ENCODE measurements around the gene MSMP. TPM values are rescaled to one million over a fixed set of nuclear protein-coding genes. Genes with fewer than 3 reads are reported as not detected.
A peak's percentile ranks its signal among the peaks of the same experiment; 100 is the strongest.

MSMP gene
- total RNA-seq, 2 experiments from 2014 or later, result 0.48 TPM; not detected in 1

DNA sequence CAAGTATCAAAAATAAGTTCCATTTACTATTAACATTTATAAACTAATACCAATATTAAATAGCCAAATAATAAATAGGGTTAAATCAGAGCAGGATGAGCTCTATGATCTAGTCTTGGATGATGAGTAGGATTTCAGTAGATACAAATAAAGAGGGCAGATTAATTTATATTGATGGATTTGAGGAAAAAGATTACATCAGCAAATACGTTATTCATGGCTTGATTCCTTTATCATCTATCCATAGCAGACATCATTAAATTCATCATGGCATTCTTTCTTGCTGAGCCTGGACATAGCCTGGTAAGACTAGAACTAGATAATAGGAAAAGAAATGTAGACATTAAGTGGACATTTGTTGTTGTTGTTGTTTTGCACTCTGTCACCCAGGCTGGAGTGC, 13.4 kb upstream of the MSMP start:
- Mint-ChIP-seq H3K4me3 (no peak overlapping the region), H3K4me1 (no peaks in the 10 kb centered on the region), H3K27me3 (no peaks in the 10 kb centered on the region), H3K36me3 (ENCODE audit: low read depth) (no peaks in the 10 kb centered on the region), H3K27ac (no peak overlapping the region), H3K9me3 (no peaks in the 10 kb centered on the region)
- POLR2A ChIA-PET, result no interaction called here
- CTCF ChIA-PET, result interaction anchor here (1.3 kb wide), 1 partner anchor 59 kb away, joined by 3 read pairs; no protein-coding TSS in a partner anchor
- DNase-seq, result no peak

DNA sequence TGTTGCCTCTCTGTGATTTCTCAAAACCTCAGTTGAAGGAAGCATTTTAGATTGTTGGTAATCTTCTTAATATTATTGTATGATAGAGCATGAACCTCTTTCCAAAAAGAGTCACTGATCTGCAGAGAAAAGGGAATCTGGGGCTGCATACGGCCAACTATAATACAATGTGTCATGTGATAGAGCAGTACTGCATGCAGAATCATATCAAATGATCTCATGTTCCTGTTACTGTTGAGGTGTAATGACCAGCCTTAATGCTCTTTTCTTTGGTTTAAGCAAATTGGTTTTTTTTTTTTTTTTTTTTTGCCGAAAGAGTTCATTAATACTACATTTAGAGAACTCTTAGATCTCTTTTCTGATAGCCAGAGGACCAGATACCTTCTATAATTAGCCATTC, 12.9 kb upstream of the MSMP start:
- Mint-ChIP-seq H3K27ac (no peak overlapping the region), H3K27me3 (no peaks in the 10 kb centered on the region), H3K36me3 (ENCODE audit: low read depth) (no peaks in the 10 kb centered on the region), H3K4me1 (no peaks in the 10 kb centered on the region), H3K9me3 (no peaks in the 10 kb centered on the region), H3K4me3 (no peak overlapping the region)
- DNase-seq, result no peak
- ChIA-PET POLR2A (no interaction called here), CTCF (no interaction called here)

DNA sequence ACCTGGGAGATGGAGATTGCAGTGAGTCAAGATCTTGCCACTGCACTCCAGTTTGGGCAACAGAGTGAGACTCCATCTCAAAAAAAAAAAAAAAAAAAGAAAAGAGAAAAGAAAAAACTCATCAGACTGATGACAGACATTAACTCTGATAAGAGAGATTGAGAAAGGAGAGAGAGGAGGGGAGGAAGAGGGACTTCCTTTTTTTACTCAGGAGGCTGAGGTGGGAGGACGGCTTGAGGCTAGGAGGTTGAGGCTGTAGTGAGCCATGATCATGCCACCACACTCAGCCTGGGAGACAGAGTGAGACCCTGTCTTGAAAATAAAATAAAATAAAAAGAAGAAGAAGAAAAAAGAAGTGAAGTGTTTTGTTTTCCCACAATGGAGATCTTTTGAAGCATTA, 9.7 kb upstream of the MSMP start:
- DNase-seq, result no peak
- POLR2A ChIA-PET, result no interaction called here
- no peaks in the 10 kb centered on the region for H3K27me3 Mint-ChIP-seq
- H3K27ac Mint-ChIP-seq, result no peak overlapping the region
- CTCF ChIA-PET, result interaction anchor here (0.8 to 1.2 kb wide), 2 partner anchors 9 to 67 kb away, joined by 3 read pairs; no protein-coding TSS in a partner anchor
- no peak overlapping the region for H3K4me3 Mint-ChIP-seq
- no peaks in the 10 kb centered on the region for H3K36me3 Mint-ChIP-seq (ENCODE audit: low read depth)
- H3K9me3 Mint-ChIP-seq, result no peaks in the 10 kb centered on the region
- H3K4me1 Mint-ChIP-seq, result peaks cover 16% of the 10 kb centered on the region

DNA sequence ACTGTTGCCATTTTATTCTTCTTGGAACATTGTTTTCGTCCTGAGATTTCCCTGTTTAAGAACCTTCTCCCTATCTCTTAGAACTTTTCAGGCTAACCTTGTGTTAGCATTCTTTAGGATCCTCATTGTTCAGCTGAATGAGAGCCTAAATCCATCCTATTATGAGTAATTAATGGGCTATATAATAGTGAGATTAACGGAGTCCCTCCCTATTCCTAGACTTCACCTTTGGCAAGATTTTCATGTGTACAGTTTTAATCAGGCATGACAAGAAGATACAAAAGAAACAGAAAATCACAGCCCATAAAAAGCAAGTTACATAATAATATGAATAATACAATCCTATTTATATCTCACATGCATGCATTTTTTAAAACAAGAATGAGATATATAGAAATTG, 9.1 kb upstream of the MSMP start:
- Mint-ChIP-seq H3K27me3 (no peaks in the 10 kb centered on the region), H3K27ac (no peak overlapping the region), H3K4me1 (peaks cover 22% of the 10 kb centered on the region), H3K9me3 (no peaks in the 10 kb centered on the region), H3K36me3 (ENCODE audit: low read depth) (no peaks in the 10 kb centered on the region), H3K4me3 (no peak overlapping the region)
- no peak for DNase-seq
- ChIA-PET CTCF (interaction anchor here (0.6 to 0.8 kb wide), 2 partner anchors 15 to 33 kb away, joined by 3 read pairs; no protein-coding TSS in a partner anchor), POLR2A (no interaction called here)

DNA sequence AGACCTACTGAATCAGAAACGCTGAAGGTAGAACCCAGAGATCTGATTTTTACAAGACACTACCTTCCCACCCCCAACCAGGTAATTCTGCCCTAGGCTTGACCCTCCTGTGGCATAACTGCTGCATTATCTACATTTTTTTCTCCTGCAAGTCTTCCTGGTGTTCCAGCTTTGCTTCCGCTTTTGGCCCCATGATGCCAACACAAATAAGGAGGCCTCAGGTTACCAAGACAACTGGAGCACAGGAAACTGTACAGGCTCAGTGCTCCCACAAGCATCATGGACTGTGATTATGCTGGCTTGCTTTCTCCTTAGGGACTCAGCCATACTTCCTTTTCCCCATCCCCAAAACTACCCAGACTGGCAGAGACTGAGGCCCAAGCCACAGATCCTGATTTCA, 6.6 kb upstream of the MSMP start:
- Mint-ChIP-seq H3K27me3 (no peaks in the 10 kb centered on the region), H3K9me3 (no peaks in the 10 kb centered on the region), H3K27ac (no peak overlapping the region), H3K4me3 (no peak overlapping the region), H3K36me3 (ENCODE audit: low read depth) (peaks cover 7% of the 10 kb centered on the region), H3K4me1 (peaks cover 40% of the 10 kb centered on the region)
- POLR2A ChIA-PET, result interaction anchor here (1.5 to 2.9 kb wide), 2 partner anchors 11 to 12 kb away, joined by 5 to 18 read pairs; partner anchors contain the start of genes GBA2 and RGP1
- CTCF ChIA-PET, result interaction anchor here (0.8 to 1.5 kb wide), 2 partner anchors 24 to 32 kb away, joined by 3 read pairs; no protein-coding TSS in a partner anchor
- DNase-seq, result no peak

DNA sequence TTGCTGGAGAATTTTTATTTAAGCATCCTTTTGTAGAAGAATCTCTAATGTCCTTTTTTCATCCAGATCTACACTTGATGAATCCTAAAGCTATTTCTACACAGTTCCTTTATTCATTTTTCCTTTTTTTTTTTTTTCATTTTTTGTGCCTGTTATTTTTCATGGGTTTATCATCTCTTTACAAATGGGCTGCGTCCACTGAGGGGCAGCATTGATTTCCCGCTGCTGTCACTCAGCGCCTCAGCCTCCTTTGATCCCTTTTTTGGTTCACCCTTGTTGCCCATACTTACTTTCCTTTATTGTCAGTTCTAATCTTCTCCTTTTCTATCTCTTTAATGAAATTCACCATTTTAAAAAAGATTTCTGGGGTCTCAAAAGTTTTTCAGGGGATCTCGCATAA, 5.7 kb upstream of the MSMP start:
- no peaks in the 10 kb centered on the region for H3K27me3 Mint-ChIP-seq
- CTCF ChIA-PET, result interaction anchor here (0.6 to 1.8 kb wide), 3 partner anchors 10 to 156 kb away, joined by 3 to 7 read pairs (median 4); partner anchors contain the start of gene RGP1
- no peaks in the 10 kb centered on the region for H3K9me3 Mint-ChIP-seq
- POLR2A ChIA-PET, result interaction anchor here (1.5 to 2.9 kb wide), 2 partner anchors 11 to 12 kb away, joined by 5 to 18 read pairs; partner anchors contain the start of genes GBA2 and RGP1
- H3K4me3 Mint-ChIP-seq, result no peak overlapping the region
- DNase-seq, result no peak
- no peak overlapping the region for H3K27ac Mint-ChIP-seq
- H3K4me1 Mint-ChIP-seq, result peaks cover 40% of the 10 kb centered on the region
- peaks cover 7% of the 10 kb centered on the region for H3K36me3 Mint-ChIP-seq (ENCODE audit: low read depth)

DNA sequence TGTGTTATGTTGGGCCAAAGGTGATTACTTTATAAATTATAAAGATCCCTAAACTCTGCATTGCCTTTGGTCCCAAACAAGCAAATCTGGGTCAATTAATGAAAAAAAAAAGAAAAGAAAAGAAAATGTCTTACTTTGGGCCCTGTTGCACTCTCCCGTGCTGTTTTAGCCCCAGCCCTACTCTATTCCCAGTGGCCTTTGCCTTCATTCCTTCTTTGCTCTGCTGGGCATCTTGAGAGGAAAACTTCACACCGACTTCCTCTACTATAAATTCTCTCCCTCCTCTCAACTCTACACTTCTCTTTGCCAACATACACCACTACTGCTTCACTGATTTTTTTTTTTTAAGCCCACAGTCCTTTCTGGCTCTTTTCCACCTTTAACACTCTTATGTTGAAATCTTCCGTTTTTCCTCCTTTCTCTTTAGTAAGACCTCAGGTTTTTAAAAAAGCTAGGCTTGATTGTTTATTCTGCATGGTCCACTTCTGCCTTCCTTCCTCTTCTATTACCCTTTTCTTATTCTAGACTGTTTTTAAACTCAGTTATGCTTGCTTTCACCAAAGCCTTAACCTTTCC, 4.5 kb upstream of the MSMP start:
- POLR2A ChIA-PET, result interaction anchor here (0.9 to 1.5 kb wide), 2 partner anchors 11 to 67 kb away, joined by 3 to 6 read pairs; no protein-coding TSS in a partner anchor
- peak overlapping the region; percentile 0 for H3K27ac Mint-ChIP-seq
- H3K4me3 Mint-ChIP-seq, result peak overlapping the region; percentile 90
- CTCF ChIA-PET, result interaction anchor here (1.2 to 1.8 kb wide), 3 partner anchors 9 to 249 kb away, joined by 3 to 7 read pairs (median 4); partner anchors contain the start of gene RGP1
- peaks cover 40% of the 10 kb centered on the region for H3K4me1 Mint-ChIP-seq
- no peaks in the 10 kb centered on the region for H3K27me3 Mint-ChIP-seq
- no peak for DNase-seq
- H3K36me3 Mint-ChIP-seq (ENCODE audit: low read depth), result peaks cover 11% of the 10 kb centered on the region
- no peaks in the 10 kb centered on the region for H3K9me3 Mint-ChIP-seq

DNA sequence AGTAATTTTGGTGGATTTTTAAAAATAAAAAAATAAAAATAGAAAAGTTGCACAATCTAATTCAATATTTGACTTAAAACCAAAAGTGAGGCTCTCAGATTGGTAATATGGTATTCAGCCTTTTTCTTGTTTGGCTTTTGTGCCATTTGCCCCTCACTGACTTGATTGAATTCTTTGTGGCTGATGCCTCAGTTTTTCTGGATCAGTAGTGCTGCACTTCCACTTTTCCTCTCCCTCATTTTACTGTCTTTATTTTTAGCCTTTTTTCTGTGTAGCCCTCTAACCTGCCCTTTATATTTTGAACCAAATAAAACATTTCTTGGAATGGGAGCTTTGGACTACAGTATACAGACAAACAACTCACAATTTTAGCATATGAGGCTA, 3.8 kb upstream of the MSMP start:
- Mint-ChIP-seq H3K27ac (peak overlapping the region; percentile 55), H3K4me1 (peaks cover 40% of the 10 kb centered on the region), H3K9me3 (no peaks in the 10 kb centered on the region), H3K27me3 (no peaks in the 10 kb centered on the region), H3K36me3 (ENCODE audit: low read depth) (peaks cover 16% of the 10 kb centered on the region), H3K4me3 (peak overlapping the region; percentile 90)
- POLR2A ChIA-PET, result interaction anchor here (1.5 kb wide), 1 partner anchor 10 kb away, joined by 6 read pairs; no protein-coding TSS in a partner anchor
- CTCF ChIA-PET, result interaction anchor here (1.2 to 1.8 kb wide), 2 partner anchors 154 to 250 kb away, joined by 3 to 7 read pairs; no protein-coding TSS in a partner anchor
- no peak for DNase-seq

DNA sequence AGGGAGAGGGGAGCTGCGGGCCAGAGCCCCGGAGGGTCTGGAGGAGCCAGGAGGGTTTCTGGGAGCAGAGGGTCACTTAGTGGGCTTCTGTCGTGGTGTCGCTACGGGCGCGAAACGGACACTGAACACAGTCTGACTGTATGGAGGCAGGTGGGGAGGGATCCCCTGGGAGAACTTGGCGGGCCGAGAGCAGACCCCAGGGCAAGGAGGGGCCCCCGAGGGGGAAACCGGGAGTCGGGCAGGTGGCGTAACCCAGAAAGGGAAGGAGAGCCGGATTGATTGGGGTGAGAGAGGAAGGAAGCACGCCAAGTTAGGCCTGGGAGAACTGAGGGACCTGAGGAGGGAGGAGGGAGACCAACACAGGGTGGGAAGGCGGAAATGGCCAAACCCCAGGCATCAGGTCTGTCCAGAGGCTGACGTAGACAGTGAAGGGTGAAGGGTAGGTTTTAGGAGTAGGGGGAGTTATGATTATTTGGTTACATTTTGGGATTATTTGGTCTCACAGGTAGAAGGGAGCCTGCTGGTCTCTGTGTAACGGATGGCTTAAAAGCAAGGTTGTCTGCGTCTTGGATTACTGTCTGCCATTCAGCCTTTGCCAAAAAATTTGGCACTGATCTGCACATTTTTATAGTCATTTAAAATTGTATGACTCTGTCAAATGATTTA, 3.3 kb upstream of the MSMP start:
- peak overlapping the region; percentile 90 for H3K4me3 Mint-ChIP-seq

DNA sequence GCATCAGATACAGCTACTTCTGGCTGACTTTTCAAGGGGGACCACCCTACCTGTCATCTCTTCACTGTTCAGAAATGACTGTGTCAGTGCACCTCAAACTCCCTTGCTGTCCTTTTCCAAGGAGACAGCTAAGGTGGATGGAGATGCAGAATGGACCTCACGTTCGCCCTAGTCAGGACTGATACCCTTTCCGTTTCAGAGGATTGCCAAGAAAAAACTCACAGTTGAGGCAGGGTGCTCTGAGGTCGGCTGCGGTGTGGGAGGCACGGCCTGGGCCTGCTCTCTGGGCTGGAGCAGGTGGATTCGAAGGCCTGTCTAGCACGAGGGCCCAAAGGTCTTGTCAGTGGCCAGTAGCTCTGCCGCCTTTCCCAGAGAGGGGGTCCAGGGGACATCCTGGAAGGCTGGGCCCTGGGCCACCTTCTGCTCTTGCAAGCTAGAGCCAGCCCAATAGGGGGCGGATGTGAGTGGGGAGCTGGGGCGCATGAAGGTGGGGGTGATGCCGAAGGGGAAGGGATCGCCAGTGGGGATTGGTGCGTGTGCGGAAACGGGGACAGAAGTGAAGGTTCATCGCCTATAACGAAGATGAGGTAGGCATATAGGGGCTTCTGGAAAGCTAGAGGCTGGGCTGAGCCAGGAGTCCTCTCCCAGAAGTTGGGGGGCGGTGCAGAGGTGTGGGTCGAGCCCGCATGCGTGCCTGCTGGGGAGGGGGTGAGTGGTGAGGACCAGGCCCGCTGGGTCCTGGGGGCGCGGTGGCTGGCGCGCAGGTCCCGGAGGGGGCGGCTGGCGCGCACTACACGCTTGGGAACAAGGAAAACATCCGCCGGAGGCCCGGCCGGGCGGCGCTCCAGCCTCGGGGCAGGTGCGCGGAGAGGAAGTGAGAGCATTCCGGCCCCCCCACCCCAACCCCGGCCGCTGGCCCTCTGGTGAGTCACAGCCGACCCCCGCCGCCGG, 2.5 kb upstream of the MSMP start:
- DNase-seq, result peak; percentile 84
- Mint-ChIP-seq H3K4me3 (peak overlapping the region; percentile 90), H3K27ac (peak overlapping the region; percentile 90), H3K9me3 (no peaks in the 10 kb centered on the region), H3K27me3 (no peaks in the 10 kb centered on the region), H3K36me3 (ENCODE audit: low read depth) (peaks cover 27% of the 10 kb centered on the region), H3K4me1 (peaks cover 42% of the 10 kb centered on the region)
- CTCF ChIA-PET, result interaction anchor here (0.6 to 2.4 kb wide), 29 partner anchors 10 to 661 kb away, joined by 3 to 28 read pairs (median 4); partner anchors contain the start of genes ARHGEF39, CCDC107, CREB3 and RMRP
- POLR2A ChIA-PET, result interaction anchor here (0.8 to 1.9 kb wide), 11 partner anchors 8 to 434 kb away, joined by 3 to 11 read pairs (median 3); partner anchors contain the start of genes CLTA, CREB3, GBA2 and RGP1

More for the DNA sequence above, 3.3 kb upstream of the MSMP start:
- peaks cover 40% of the 10 kb centered on the region for H3K4me1 Mint-ChIP-seq
- no peaks in the 10 kb centered on the region for H3K27me3 Mint-ChIP-seq
- H3K9me3 Mint-ChIP-seq, result no peaks in the 10 kb centered on the region
- peak overlapping the region; percentile 89 for H3K27ac Mint-ChIP-seq
- peak; percentile 33 for DNase-seq
- H3K36me3 Mint-ChIP-seq (ENCODE audit: low read depth), result peaks cover 22% of the 10 kb centered on the region
- ChIA-PET POLR2A (interaction anchor here (1.1 to 1.8 kb wide), 7 partner anchors 9 to 96 kb away, joined by 3 to 11 read pairs (median 3); partner anchors contain the start of genes CREB3, GBA2, RGP1 and SPAG8), CTCF (interaction anchor here (0.6 to 2.4 kb wide), 24 partner anchors 10 to 662 kb away, joined by 3 to 28 read pairs (median 4); partner anchors contain the start of genes ARHGEF39, CCDC107, CREB3 and RMRP)

DNA sequence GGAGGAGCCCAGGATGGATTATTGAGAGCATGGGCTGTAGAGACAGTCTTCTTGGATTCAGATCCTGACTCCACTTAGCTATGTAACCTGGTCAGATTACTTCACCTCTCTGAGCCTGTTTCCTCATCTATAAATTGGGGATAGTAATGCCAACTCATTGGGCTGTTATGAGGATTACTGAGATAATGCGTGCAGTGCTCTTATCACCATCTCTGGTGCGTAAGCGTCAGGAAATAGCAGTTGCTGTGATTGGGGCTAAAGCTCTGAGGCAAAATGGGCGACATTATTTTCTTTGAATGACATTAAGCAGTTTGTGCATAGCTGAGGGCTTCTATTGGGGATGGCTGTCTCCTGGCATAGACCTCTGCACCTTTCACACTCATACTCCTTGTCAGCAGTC, 995 bp upstream of the MSMP start:
- peaks cover 49% of the 10 kb centered on the region for H3K4me1 Mint-ChIP-seq
- H3K27me3 Mint-ChIP-seq, result no peaks in the 10 kb centered on the region
- ChIA-PET CTCF (interaction anchor here (0.6 to 2.4 kb wide), 5 partner anchors 8 to 167 kb away, joined by 3 to 28 read pairs (median 8); no protein-coding TSS in a partner anchor), POLR2A (interaction anchor here (1.9 kb wide), 1 partner anchor 27 kb away, joined by 4 read pairs; no protein-coding TSS in a partner anchor)
- H3K4me3 Mint-ChIP-seq, result no peak overlapping the region
- peaks cover 33% of the 10 kb centered on the region for H3K36me3 Mint-ChIP-seq (ENCODE audit: low read depth)
- no peak for DNase-seq
- no peaks in the 10 kb centered on the region for H3K9me3 Mint-ChIP-seq
- no peak overlapping the region for H3K27ac Mint-ChIP-seq

DNA sequence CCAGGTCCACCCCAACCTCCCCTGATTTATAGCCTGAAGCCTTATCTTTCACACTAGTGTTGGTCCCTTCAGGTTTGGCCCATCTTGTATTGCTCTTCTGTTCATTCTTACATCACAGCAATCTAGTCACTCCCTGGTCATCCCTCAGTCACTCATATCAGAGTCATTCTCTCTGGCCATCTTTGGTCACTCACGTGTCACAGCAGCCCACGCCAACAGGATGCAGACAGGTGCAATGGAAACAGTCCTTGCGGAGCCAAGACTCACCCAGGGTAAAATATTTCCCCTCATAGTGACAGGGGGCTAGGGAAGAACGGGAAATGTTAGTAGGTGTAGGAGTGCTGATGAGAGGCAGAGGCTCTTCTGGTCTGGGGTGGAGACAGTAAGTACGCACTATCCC, 610 bp downstream of the MSMP start:
- H3K27ac Mint-ChIP-seq, result no peak overlapping the region
- H3K9me3 Mint-ChIP-seq, result no peaks in the 10 kb centered on the region
- no peaks in the 10 kb centered on the region for H3K27me3 Mint-ChIP-seq
- POLR2A ChIA-PET, result interaction anchor here (1.0 kb wide), 1 partner anchor 95 kb away, joined by 3 read pairs; no protein-coding TSS in a partner anchor
- DNase-seq, result no peak
- peaks cover 41% of the 10 kb centered on the region for H3K4me1 Mint-ChIP-seq
- peaks cover 36% of the 10 kb centered on the region for H3K36me3 Mint-ChIP-seq (ENCODE audit: low read depth)
- H3K4me3 Mint-ChIP-seq, result no peak overlapping the region
- CTCF ChIA-PET, result no interaction called here
